Amygdala (tissue), 56 donors: Measurements from ENCODE around the gene ABCC1.

Source experiments
- DNase-seq, 56 donors: peaks; one replicate each; lab custom pipeline; 2025; lab: John Stamatoyannopoulos, UW

The ABCC1 gene

DNA sequence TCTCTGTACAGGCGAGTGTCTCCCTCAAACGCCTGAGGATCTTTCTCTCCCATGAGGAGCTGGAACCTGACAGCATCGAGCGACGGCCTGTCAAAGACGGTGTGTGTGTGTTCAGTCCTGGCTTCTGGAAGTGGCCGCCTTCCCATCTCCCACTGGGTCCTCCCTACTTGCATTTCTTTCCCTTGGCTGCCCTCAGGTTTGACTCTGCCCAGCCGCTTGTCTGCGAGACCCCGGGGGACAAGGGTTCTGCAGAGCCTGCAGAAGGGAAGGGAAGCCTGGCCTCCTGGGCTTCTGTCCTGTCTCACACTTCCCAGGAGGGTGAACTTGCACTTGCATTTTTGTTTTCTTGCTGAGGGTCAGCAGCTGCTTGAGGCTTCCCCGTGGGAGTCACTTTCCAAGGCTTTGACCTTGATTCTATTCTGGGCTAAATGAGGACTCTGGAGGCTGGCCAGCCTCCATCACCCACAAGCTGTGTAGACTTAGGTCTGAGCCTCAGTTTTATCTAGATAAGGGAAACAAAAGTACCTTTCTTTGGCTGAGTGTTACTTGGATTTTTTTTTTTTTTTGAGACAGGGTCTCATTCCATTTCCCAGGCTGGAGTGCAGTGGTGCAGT, 122.3 kb downstream of the ABCC1 start:
- no peak for DNase-seq

DNA sequence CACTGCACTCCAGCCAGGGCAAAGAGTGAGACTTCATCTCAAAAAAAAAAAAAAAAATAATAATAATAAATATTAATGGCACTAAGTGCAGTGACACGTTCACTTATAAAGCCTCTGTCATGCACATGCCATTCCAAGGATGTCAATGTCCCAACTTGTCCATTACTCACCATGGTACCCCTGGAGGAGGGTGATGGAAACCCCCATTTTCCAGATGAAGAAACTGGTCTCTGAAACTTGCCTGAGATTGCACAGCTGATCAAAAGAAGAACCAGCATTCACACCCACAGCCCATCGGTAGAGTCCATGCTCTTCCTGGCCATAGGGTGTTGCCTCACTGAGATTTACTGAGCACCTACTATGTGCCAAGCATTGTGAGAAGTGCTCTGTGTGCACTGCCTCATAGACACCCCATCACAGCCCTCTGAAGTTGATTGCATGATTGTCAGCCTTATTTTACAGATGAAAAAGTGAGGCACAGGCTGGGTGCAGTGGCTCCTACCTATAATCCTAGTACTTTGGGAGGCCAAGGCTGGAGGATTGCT, 123.7 kb downstream of the ABCC1 start:
- DNase-seq, result no peak

GRCh38 chr16:16073891-16074881, 124.8 kb downstream of the ABCC1 start:
- DNase-seq, result no peak

GRCh38 chr16:16075488-16076422, 126.3 kb downstream of the ABCC1 start:
- DNase-seq, result peak in 14 of 56 donors; percentile 4 to 34 (median 9)

DNA sequence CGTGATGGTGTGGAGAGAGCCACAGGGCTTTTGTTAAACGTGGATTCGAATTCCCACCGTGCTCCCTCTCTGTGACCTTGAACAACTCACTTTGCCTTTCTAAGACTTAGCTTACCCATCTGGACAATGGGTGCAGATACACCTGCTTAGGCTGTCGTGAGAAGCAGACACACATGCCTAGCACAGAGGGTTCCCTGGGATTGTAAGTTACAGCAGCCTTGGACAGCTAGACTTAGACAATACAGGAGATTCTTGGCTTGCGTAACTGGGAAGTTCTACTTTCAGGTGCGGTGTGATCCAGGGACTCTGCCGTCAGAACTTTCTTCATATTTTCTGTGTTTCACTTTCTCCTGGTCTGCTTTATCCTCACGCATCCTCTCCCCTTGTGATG, 127.0 kb downstream of the ABCC1 start:
- no peak for DNase-seq

GRCh38 chr16:16080465-16081065, 131.1 kb downstream of the ABCC1 start:
- no peak for DNase-seq

DNA sequence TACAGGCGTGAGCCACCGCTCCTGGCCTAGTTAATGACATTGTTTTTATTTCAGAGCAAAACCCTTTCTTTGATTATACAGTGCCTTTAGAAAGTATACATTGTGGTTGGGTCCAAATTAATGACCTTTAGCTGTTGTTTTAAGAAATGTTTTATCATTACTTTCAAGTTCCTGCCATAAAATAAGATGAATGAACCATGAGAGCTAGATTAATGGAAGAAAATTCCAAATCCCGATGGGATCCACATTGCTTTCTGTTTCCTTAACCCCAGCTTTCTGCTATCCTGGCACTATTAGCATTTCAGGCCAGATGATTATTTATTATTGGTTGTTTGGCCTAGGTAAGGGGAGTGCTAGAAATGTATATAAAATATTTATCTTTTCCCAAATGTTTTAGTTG, 131.7 kb downstream of the ABCC1 start:
- no peak for DNase-seq

DNA sequence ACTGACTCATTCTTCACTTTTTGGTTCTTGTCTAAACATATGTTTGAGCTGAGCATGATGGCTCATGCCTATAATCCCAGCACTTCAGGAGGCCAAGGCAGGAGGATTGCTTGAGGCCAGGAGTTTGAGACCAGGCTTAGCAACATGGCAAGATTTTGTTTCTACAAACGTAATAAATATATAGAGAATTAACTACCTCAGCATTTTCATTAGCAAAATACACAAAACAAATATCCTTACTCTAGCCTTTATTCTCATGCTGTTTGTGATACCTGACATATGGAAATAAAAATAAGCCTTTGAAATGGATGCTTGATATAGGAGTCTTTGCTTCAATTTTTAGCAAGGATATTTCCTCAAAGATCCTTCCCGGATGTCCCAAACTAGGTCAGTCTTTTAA, 132.8 kb downstream of the ABCC1 start:
- DNase-seq, result no peak

- no peak for DNase-seq
These were observed 134.2 kb downstream of the ABCC1 start for GRCh38 chr16:16083421-16084156.

DNA sequence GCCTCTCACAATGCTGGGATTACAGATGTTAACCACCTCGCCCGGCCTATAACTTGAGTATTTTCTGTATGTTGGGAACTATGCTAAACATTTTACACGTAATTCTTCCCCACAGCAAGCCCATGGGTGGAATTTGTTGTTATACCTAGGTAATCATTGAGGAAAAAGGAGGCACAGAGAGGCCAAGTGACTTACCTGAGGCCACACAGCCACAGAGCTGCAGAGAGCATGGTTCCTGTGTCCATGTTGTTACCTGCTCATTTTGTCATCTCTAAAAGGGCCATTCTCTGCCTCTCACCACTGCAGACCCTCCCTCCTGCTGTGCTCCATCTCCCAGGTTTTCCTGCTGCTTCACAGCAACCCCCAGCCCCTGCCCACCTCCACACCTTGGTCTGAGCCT, 135.5 kb downstream of the ABCC1 start:
- no peak for DNase-seq

GRCh38 chr16:16086653-16087446, 137.4 kb downstream of the ABCC1 start:
- DNase-seq, result no peak

DNA sequence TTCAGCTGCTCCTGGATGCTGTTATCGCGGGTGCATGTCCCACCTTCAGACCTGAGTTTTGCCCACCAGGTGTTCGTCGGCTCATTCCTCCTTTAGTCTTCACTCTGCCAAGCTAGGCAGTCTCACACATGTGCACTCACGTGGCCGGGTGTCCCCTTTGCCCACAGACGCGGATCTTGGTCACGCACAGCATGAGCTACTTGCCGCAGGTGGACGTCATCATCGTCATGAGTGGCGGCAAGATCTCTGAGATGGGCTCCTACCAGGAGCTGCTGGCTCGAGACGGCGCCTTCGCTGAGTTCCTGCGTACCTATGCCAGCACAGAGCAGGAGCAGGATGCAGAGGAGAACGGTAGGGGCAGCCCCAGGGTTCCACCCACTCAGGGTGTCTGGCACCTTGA, 140.8 kb downstream of the ABCC1 start:
- no peak for DNase-seq

- DNase-seq, result no peak
These were observed 143.7 kb downstream of the ABCC1 start for GRCh38 chr16:16092925-16093627.

- DNase-seq, result no peak
These were observed 144.4 kb downstream of the ABCC1 start for GRCh38 chr16:16093628-16094332.

DNA sequence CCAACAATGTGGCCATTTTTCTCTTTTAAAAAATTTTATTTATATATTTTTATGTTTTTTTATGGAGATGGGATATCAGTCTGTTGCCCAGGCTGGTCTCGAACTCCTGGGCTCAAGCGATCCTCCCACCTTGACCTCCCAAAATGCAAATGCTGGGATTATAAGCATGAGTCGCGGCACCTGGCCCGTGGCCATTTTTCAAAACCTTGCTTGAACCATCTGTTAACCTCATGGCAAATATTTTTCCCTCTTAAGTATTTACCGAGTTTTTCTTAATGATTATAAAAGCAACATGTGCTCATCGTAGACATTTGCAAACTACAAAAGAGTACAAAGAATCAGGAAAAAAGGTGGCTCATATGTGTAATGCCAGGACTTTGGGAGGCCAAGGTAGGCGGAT, 146.2 kb downstream of the ABCC1 start:
- DNase-seq, result no peak

GRCh38 chr16:16096121-16096857, 146.9 kb downstream of the ABCC1 start:
- DNase-seq, result peak in 1 of 56 donors; percentile 0

DNA sequence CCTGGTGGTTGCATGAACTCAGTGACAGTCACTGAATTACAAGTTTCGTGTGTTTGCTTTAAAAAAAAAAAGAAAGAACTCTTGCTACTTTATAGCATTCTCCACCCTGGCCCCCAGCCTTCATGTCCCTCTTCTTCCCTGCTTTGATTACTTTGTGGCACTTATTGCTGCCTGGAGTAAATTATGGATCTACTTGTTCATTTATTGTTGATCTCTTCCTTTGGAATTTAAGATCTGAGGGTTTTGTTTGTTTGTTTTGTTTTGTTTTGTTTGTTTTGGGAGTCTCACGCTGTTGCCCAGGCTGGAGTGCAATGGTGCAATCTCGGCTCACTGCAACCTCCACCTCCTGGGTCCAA, 147.4 kb downstream of the ABCC1 start:
- DNase-seq, result no peak
